ENCODE data around the gene PRKG2. TPM values are rescaled to one million over a fixed set of nuclear protein-coding genes. Genes with fewer than 3 reads are reported as not detected.

Gene PRKG2
- total RNA-seq, 4 donors from 2014 or later = 0.34 to 1.7 (median 1.2) TPM

DNA sequence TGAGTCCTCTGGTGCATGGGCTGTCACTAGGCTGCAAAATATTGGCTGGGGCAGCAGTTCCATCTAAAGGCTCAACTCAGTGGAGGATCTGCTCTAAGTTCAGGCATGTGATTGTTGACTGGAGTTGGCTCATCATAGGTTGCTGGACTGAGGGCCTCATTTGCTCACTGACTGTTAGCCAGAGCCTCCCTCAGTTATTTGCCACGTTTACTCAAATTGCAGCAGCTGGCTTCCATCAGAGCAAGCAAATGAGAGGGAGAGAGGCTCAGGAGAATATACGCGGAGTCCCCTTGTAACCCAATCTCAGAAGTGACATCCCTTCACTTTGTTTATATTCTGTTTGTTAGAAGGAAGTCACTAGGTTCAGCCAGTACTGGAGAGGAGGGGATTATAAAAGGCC lies 130.4 kb downstream of the PRKG2 start:
- intact Hi-C loops (cut with DNase I; ENCODE audit: low total_unique reads) = no loop called here
- no peak overlapping the region for H3K4me3 ChIP-seq (ENCODE audit: low read depth, poor library complexity, severe bottlenecking)
- 62 to 68% methylated on average over 3 of the region's 3 CpGs for WGBS, 2 donors
- no peak for TF ChIP-seq CTCF (IDR thresholded peaks at IDR 0.05)
- no peak for TF ChIP-seq POLR2A (IDR thresholded peaks at IDR 0.05)
- DNase-seq (ENCODE audit: low spot score in 2 of 2) = no peak

GRCh38 chr4:81084029-81084428 lies 131.0 kb downstream of the PRKG2 start:
- intact Hi-C loops (cut with DNase I; ENCODE audit: low total_unique reads) = no loop called here
- TF ChIP-seq POLR2A (IDR thresholded peaks at IDR 0.05) (no peak), CTCF (IDR thresholded peaks at IDR 0.05) (no peak)
- no peak overlapping the region for H3K4me3 ChIP-seq (ENCODE audit: low read depth, poor library complexity, severe bottlenecking)
- DNase-seq (ENCODE audit: low spot score in 2 of 2) = no peak

GRCh38 chr4:81081156-81081555 lies 133.9 kb downstream of the PRKG2 start:
- no peak overlapping the region for H3K4me3 ChIP-seq (ENCODE audit: low read depth, poor library complexity, severe bottlenecking)
- no peak for DNase-seq (ENCODE audit: low spot score in 2 of 2)
- intact Hi-C loops (cut with DNase I; ENCODE audit: low total_unique reads) = no loop called here
- 86 to 94% methylated on average over 5 of the region's 5 CpGs for WGBS, 2 donors
- TF ChIP-seq CTCF (IDR thresholded peaks at IDR 0.05) (no peak), POLR2A (IDR thresholded peaks at IDR 0.05) (no peak)

GRCh38 chr4:81071013-81071412 lies 144.0 kb downstream of the PRKG2 start:
- WGBS, 2 donors = 24 to 28% methylated on average over 2 of the region's 2 CpGs
- DNase-seq (ENCODE audit: low spot score in 2 of 2) = no peak
- no peak overlapping the region for H3K4me3 ChIP-seq (ENCODE audit: low read depth, poor library complexity, severe bottlenecking)
- intact Hi-C loops (cut with DNase I; ENCODE audit: low total_unique reads) = no loop called here
- TF ChIP-seq CTCF (IDR thresholded peaks at IDR 0.05) (no peak), POLR2A (IDR thresholded peaks at IDR 0.05) (no peak)

GRCh38 chr4:81069706-81070331 lies 145.2 kb downstream of the PRKG2 start:
- intact Hi-C loops (cut with DNase I; ENCODE audit: low total_unique reads) = loop anchor here (5.0 kb wide), 1 partner anchor 282 kb away; no protein-coding TSS in a partner anchor
- 7 to 9% methylated on average over 6 of the region's 6 CpGs for WGBS, 2 donors

More at GRCh38 chr4:81069706-81070331, 145.2 kb downstream of the PRKG2 start:
- TF ChIP-seq POLR2A (IDR thresholded peaks at IDR 0.05) = no peak
- peak in 1 of 3 donors; percentile 35 for TF ChIP-seq CTCF (IDR thresholded peaks at IDR 0.05)
- DNase-seq (ENCODE audit: low spot score in 2 of 2) = peak; percentile 78 to 88
- no peak overlapping the region for H3K4me3 ChIP-seq (ENCODE audit: low read depth, poor library complexity, severe bottlenecking)

Data from lower leg skin (tissue), 4 donors.